Muscle layer of duodenum (tissue), 2 donors: ENCODE measurements around the gene C20orf173.

ENCODE experiments used
- H3K27ac ChIP-seq: one replicate; pipeline ENCODE4 v1.7.0; 2013; ENCODE audit warnings: mild to moderate bottlenecking, low read length
- H3K27me3 ChIP-seq: one replicate; pipeline ENCODE4 v1.7.0; 2013; ENCODE audit warnings: low read depth, mild to moderate bottlenecking, control low read depth, low read length
- H3K36me3 ChIP-seq, 2 donors: one replicate each; pipeline ENCODE4 v1.7.0; 2013; ENCODE audit warnings: low read length in 2 of 2, control low read depth in 1 of 2, mild to moderate bottlenecking in 1 of 2; ENCODE audit not compliant: insufficient read depth in 2 of 2, control insufficient read depth in 1 of 2
- H3K4me1 ChIP-seq, 2 donors: one replicate each; pipeline ENCODE4 v1.7.0; 2013; ENCODE audit warnings: low read length in 2 of 2, mild to moderate bottlenecking in 2 of 2, control low read depth in 1 of 2, moderate library complexity in 1 of 2; ENCODE audit not compliant: insufficient read depth in 2 of 2, control insufficient read depth in 1 of 2
- H3K4me3 ChIP-seq, 2 donors: one replicate each; pipeline ENCODE4 v1.7.0; 2013; ENCODE audit warnings: low read length in 2 of 2, low read depth in 1 of 2, mild to moderate bottlenecking in 1 of 2
- H3K9me3 ChIP-seq, 2 donors: one replicate each; pipeline ENCODE4 v1.7.0; 2013; ENCODE audit warnings: low read length in 2 of 2, control low read depth in 1 of 2, mild to moderate bottlenecking in 1 of 2; ENCODE audit not compliant: control insufficient read depth in 1 of 2
- donor health status: healthy.

Gene C20orf173

GRCh38 chr20:35487479-35487878, 42.0 kb downstream of the C20orf173 start:
- H3K4me1 ChIP-seq, result no peaks in the 10 kb centered on the region
- H3K36me3 ChIP-seq, result peaks cover 5 to 50% of the 10 kb centered on the region in 2 donors

GRCh38 chr20:35479798-35480197, 49.7 kb downstream of the C20orf173 start:
- no peak overlapping the region for H3K27ac ChIP-seq
- H3K36me3 ChIP-seq, result peaks cover 40 to 61% of the 10 kb centered on the region in 2 donors
- no peaks in the 10 kb centered on the region for H3K4me1 ChIP-seq
- no peak overlapping the region for H3K4me3 ChIP-seq
- H3K9me3 ChIP-seq, result no peaks in the 10 kb centered on the region
- H3K27me3 ChIP-seq, result no peaks in the 10 kb centered on the region

More at GRCh38 chr20:35487479-35487878, 42.0 kb downstream of the C20orf173 start:
- Histone ChIP-seq H3K27ac (no peak overlapping the region), H3K4me3 (no peak overlapping the region), H3K27me3 (no peaks in the 10 kb centered on the region), H3K9me3 (no peaks in the 10 kb centered on the region)

GRCh38 chr20:35478804-35479472, 50.5 kb downstream of the C20orf173 start:
- Histone ChIP-seq H3K27me3 (no peaks in the 10 kb centered on the region), H3K9me3 (no peaks in the 10 kb centered on the region), H3K36me3 (peaks cover 48 to 59% of the 10 kb centered on the region in 2 donors), H3K4me1 (no peaks in the 10 kb centered on the region), H3K27ac (no peak overlapping the region), H3K4me3 (no peak overlapping the region)
